Measurements from ENCODE around the gene GRIA3.

- TF ChIP-seq POLR2A (IDR thresholded peaks at IDR 0.05) (no peak), CTCF (IDR thresholded peaks at IDR 0.05) (no peak)
Observed at GRCh38 chrX:123184866-123185276, 793 bp downstream of the GRIA3 start.
